ENCODE results near the gene EFCAB6.

EFCAB6 gene

GRCh38 chr22:43706571-43707328 lies 105.4 kb downstream of the EFCAB6 start:
- DNase-seq (ENCODE audit: insufficient read length, low spot score) (no peak), FAIRE-seq (no peak)
- TF ChIP-seq SPI1 (IDR thresholded peaks at IDR 0.05; ENCODE audit: low read depth, low read length) (no peak), POLR2AphosphoS5 (IDR thresholded peaks at IDR 0.05; ENCODE audit: low read depth, low read length) (no peak), PAX5 (IDR thresholded peaks at IDR 0.05; ENCODE audit: insufficient read depth, low read length, severe bottlenecking) (no peak), POLR2A (IDR thresholded peaks at IDR 0.05; ENCODE audit: low read depth, low read length) (no peak), TAF1 (IDR thresholded peaks at IDR 0.05; ENCODE audit: low read depth, low read length) (no peak), POU2F2 (IDR thresholded peaks at IDR 0.05; ENCODE audit: low read depth, low read length) (no peak)

GRCh38 chr22:43706151-43706550 lies 106.0 kb downstream of the EFCAB6 start:
- FAIRE-seq = no peak
- DNase-seq (ENCODE audit: insufficient read length, low spot score) = no peak
- TF ChIP-seq POLR2AphosphoS5 (IDR thresholded peaks at IDR 0.05; ENCODE audit: low read depth, low read length) (no peak), SPI1 (IDR thresholded peaks at IDR 0.05; ENCODE audit: low read depth, low read length) (no peak), POU2F2 (IDR thresholded peaks at IDR 0.05; ENCODE audit: low read depth, low read length) (no peak), POLR2A (IDR thresholded peaks at IDR 0.05; ENCODE audit: low read depth, low read length) (no peak), TAF1 (IDR thresholded peaks at IDR 0.05; ENCODE audit: low read depth, low read length) (no peak), PAX5 (IDR thresholded peaks at IDR 0.05; ENCODE audit: insufficient read depth, low read length, severe bottlenecking) (no peak)

GRCh38 chr22:43704051-43704450 lies 108.1 kb downstream of the EFCAB6 start:
- FAIRE-seq (no peak), DNase-seq (ENCODE audit: insufficient read length, low spot score) (no peak)
- no peak for TF ChIP-seq TAF1 (IDR thresholded peaks at IDR 0.05; ENCODE audit: low read depth, low read length)
- no peak for TF ChIP-seq PAX5 (IDR thresholded peaks at IDR 0.05; ENCODE audit: insufficient read depth, low read length, severe bottlenecking)
- TF ChIP-seq POU2F2 (IDR thresholded peaks at IDR 0.05; ENCODE audit: low read depth, low read length) = no peak
- TF ChIP-seq POLR2AphosphoS5 (IDR thresholded peaks at IDR 0.05; ENCODE audit: low read depth, low read length) = no peak
- no peak for TF ChIP-seq POLR2A (IDR thresholded peaks at IDR 0.05; ENCODE audit: low read depth, low read length)
- TF ChIP-seq SPI1 (IDR thresholded peaks at IDR 0.05; ENCODE audit: low read depth, low read length) = no peak

- TF ChIP-seq TAF1 (IDR thresholded peaks at IDR 0.05; ENCODE audit: low read depth, low read length) (no peak), POU2F2 (IDR thresholded peaks at IDR 0.05; ENCODE audit: low read depth, low read length) (no peak), POLR2AphosphoS5 (IDR thresholded peaks at IDR 0.05; ENCODE audit: low read depth, low read length) (no peak), PAX5 (IDR thresholded peaks at IDR 0.05; ENCODE audit: insufficient read depth, low read length, severe bottlenecking) (no peak), POLR2A (IDR thresholded peaks at IDR 0.05; ENCODE audit: low read depth, low read length) (no peak), SPI1 (IDR thresholded peaks at IDR 0.05; ENCODE audit: low read depth, low read length) (no peak)
- FAIRE-seq (no peak), DNase-seq (ENCODE audit: insufficient read length, low spot score) (no peak)
Observed at GRCh38 chr22:43698403-43698802, 113.7 kb downstream of the EFCAB6 start.

GRCh38 chr22:43697894-43698293 lies 114.2 kb downstream of the EFCAB6 start:
- FAIRE-seq = no peak
- TF ChIP-seq POU2F2 (IDR thresholded peaks at IDR 0.05; ENCODE audit: low read depth, low read length) (no peak), SPI1 (IDR thresholded peaks at IDR 0.05; ENCODE audit: low read depth, low read length) (no peak), TAF1 (IDR thresholded peaks at IDR 0.05; ENCODE audit: low read depth, low read length) (no peak), POLR2AphosphoS5 (IDR thresholded peaks at IDR 0.05; ENCODE audit: low read depth, low read length) (no peak), POLR2A (IDR thresholded peaks at IDR 0.05; ENCODE audit: low read depth, low read length) (no peak), PAX5 (IDR thresholded peaks at IDR 0.05; ENCODE audit: insufficient read depth, low read length, severe bottlenecking) (no peak)
- DNase-seq (ENCODE audit: insufficient read length, low spot score) = no peak

- TF ChIP-seq POU2F2 (IDR thresholded peaks at IDR 0.05; ENCODE audit: low read depth, low read length) (no peak), TAF1 (IDR thresholded peaks at IDR 0.05; ENCODE audit: low read depth, low read length) (no peak), PAX5 (IDR thresholded peaks at IDR 0.05; ENCODE audit: insufficient read depth, low read length, severe bottlenecking) (no peak), POLR2AphosphoS5 (IDR thresholded peaks at IDR 0.05; ENCODE audit: low read depth, low read length) (no peak), POLR2A (IDR thresholded peaks at IDR 0.05; ENCODE audit: low read depth, low read length) (no peak), SPI1 (IDR thresholded peaks at IDR 0.05; ENCODE audit: low read depth, low read length) (no peak)
- DNase-seq (ENCODE audit: insufficient read length, low spot score) (no peak), FAIRE-seq (peak; percentile 41)
Observed at GRCh38 chr22:43693249-43693648, 118.9 kb downstream of the EFCAB6 start.

- no peak for DNase-seq (ENCODE audit: insufficient read length, low spot score)
- TF ChIP-seq POLR2AphosphoS5 (IDR thresholded peaks at IDR 0.05; ENCODE audit: low read depth, low read length) (no peak), SPI1 (IDR thresholded peaks at IDR 0.05; ENCODE audit: low read depth, low read length) (no peak), PAX5 (IDR thresholded peaks at IDR 0.05; ENCODE audit: insufficient read depth, low read length, severe bottlenecking) (no peak), POLR2A (IDR thresholded peaks at IDR 0.05; ENCODE audit: low read depth, low read length) (no peak), TAF1 (IDR thresholded peaks at IDR 0.05; ENCODE audit: low read depth, low read length) (no peak), POU2F2 (IDR thresholded peaks at IDR 0.05; ENCODE audit: low read depth, low read length) (no peak)
- FAIRE-seq = no peak
Observed at GRCh38 chr22:43689356-43689755, 122.7 kb downstream of the EFCAB6 start.

- DNase-seq (ENCODE audit: insufficient read length, low spot score) = no peak
- TF ChIP-seq POU2F2 (IDR thresholded peaks at IDR 0.05; ENCODE audit: low read depth, low read length) = no peak
- TF ChIP-seq PAX5 (IDR thresholded peaks at IDR 0.05; ENCODE audit: insufficient read depth, low read length, severe bottlenecking) = no peak
- TF ChIP-seq SPI1 (IDR thresholded peaks at IDR 0.05; ENCODE audit: low read depth, low read length) = no peak
- TF ChIP-seq TAF1 (IDR thresholded peaks at IDR 0.05; ENCODE audit: low read depth, low read length) = no peak
- TF ChIP-seq POLR2A (IDR thresholded peaks at IDR 0.05; ENCODE audit: low read depth, low read length) = no peak
- TF ChIP-seq POLR2AphosphoS5 (IDR thresholded peaks at IDR 0.05; ENCODE audit: low read depth, low read length) = no peak
- no peak for FAIRE-seq
Observed at GRCh38 chr22:43682851-43683250, 129.3 kb downstream of the EFCAB6 start.

- no peak for DNase-seq (ENCODE audit: insufficient read length, low spot score)
- FAIRE-seq = no peak
- no peak for TF ChIP-seq PAX5 (IDR thresholded peaks at IDR 0.05; ENCODE audit: insufficient read depth, low read length, severe bottlenecking)
- TF ChIP-seq POU2F2 (IDR thresholded peaks at IDR 0.05; ENCODE audit: low read depth, low read length) = no peak
- TF ChIP-seq POLR2A (IDR thresholded peaks at IDR 0.05; ENCODE audit: low read depth, low read length) = no peak
- TF ChIP-seq POLR2AphosphoS5 (IDR thresholded peaks at IDR 0.05; ENCODE audit: low read depth, low read length) = no peak
- TF ChIP-seq TAF1 (IDR thresholded peaks at IDR 0.05; ENCODE audit: low read depth, low read length) = no peak
- TF ChIP-seq SPI1 (IDR thresholded peaks at IDR 0.05; ENCODE audit: low read depth, low read length) = no peak
Observed at GRCh38 chr22:43681731-43682360, 130.3 kb downstream of the EFCAB6 start.

Measured in GM12891 (cell line).